ENCODE measurements around the gene ZC3H4.

ZC3H4 gene

GRCh38 chr19:47026889-47027288 is 86.7 kb downstream of the ZC3H4 start:
- no peaks in the 10 kb centered on the region for H3K36me3 ChIP-seq
- H3K9me3 ChIP-seq (ENCODE audit: severe bottlenecking), result no peaks in the 10 kb centered on the region
- no peak for TF ChIP-seq CTCF (IDR thresholded peaks at IDR 0.05; ENCODE audit: low read depth, low read length)
- H3K4me3 ChIP-seq (ENCODE audit: low read depth, low read length), result no peak overlapping the region
- no peak overlapping the region for H3K27ac ChIP-seq
- DNase-seq, result no peak
- H3K27me3 ChIP-seq (ENCODE audit: insufficient read depth, low read depth, severe bottlenecking), result peaks cover 7% of the 10 kb centered on the region

- no peak for DNase-seq
- H3K9me3 ChIP-seq (ENCODE audit: severe bottlenecking), result no peaks in the 10 kb centered on the region
- H3K36me3 ChIP-seq, result no peaks in the 10 kb centered on the region
- H3K27me3 ChIP-seq (ENCODE audit: insufficient read depth, low read depth, severe bottlenecking), result peaks cover 15% of the 10 kb centered on the region
- H3K27ac ChIP-seq, result no peak overlapping the region
- H3K4me3 ChIP-seq (ENCODE audit: low read depth, low read length), result no peak overlapping the region
- no peak for TF ChIP-seq CTCF (IDR thresholded peaks at IDR 0.05; ENCODE audit: low read depth, low read length)
These were observed 87.4 kb downstream of the ZC3H4 start for GRCh38 chr19:47026156-47026555.

GRCh38 chr19:47024502-47024901 is 89.1 kb downstream of the ZC3H4 start:
- no peak for DNase-seq
- TF ChIP-seq CTCF (IDR thresholded peaks at IDR 0.05; ENCODE audit: low read depth, low read length), result no peak
- Histone ChIP-seq H3K27me3 (ENCODE audit: insufficient read depth, low read depth, severe bottlenecking) (peaks cover 16% of the 10 kb centered on the region), H3K4me3 (ENCODE audit: low read depth, low read length) (no peak overlapping the region), H3K9me3 (ENCODE audit: severe bottlenecking) (no peaks in the 10 kb centered on the region), H3K36me3 (no peaks in the 10 kb centered on the region), H3K27ac (no peak overlapping the region)

- peak; percentile 49 for DNase-seq
- Histone ChIP-seq H3K27me3 (ENCODE audit: insufficient read depth, low read depth, severe bottlenecking) (peaks cover 16% of the 10 kb centered on the region), H3K9me3 (ENCODE audit: severe bottlenecking) (no peaks in the 10 kb centered on the region), H3K27ac (no peak overlapping the region; the same call in 1 of the 2 replicates), H3K4me3 (ENCODE audit: low read depth, low read length) (peak overlapping the region; percentile 43), H3K36me3 (no peaks in the 10 kb centered on the region)
- no peak for TF ChIP-seq CTCF (IDR thresholded peaks at IDR 0.05; ENCODE audit: low read depth, low read length)
These were observed 90.2 kb downstream of the ZC3H4 start for GRCh38 chr19:47023448-47023794.

- no peak overlapping the region; the same call in 1 of the 2 replicates for H3K27ac ChIP-seq
- DNase-seq, result peak; percentile 56
- H3K27me3 ChIP-seq (ENCODE audit: insufficient read depth, low read depth, severe bottlenecking), result peaks cover 16% of the 10 kb centered on the region
- H3K9me3 ChIP-seq (ENCODE audit: severe bottlenecking), result no peaks in the 10 kb centered on the region
- no peaks in the 10 kb centered on the region for H3K36me3 ChIP-seq
- peak overlapping the region; percentile 43 for H3K4me3 ChIP-seq (ENCODE audit: low read depth, low read length)
- TF ChIP-seq CTCF (IDR thresholded peaks at IDR 0.05; ENCODE audit: low read depth, low read length), result no peak
These were observed 90.8 kb downstream of the ZC3H4 start for GRCh38 chr19:47022541-47023447.

Data from WERI-Rb-1 (cell line).